GM19467 (cell line): ENCODE data around the gene HEBP1.

ENCODE experiments used
- ATAC-seq: cut with Tn5 transposase; IDR thresholded peaks from one replicate; pipeline ENCODE4 v1.9.1; 2021; ENCODE audit warnings: mild to moderate bottlenecking, moderate library complexity; ENCODE audit not compliant: unreplicated experiment

Gene HEBP1

DNA sequence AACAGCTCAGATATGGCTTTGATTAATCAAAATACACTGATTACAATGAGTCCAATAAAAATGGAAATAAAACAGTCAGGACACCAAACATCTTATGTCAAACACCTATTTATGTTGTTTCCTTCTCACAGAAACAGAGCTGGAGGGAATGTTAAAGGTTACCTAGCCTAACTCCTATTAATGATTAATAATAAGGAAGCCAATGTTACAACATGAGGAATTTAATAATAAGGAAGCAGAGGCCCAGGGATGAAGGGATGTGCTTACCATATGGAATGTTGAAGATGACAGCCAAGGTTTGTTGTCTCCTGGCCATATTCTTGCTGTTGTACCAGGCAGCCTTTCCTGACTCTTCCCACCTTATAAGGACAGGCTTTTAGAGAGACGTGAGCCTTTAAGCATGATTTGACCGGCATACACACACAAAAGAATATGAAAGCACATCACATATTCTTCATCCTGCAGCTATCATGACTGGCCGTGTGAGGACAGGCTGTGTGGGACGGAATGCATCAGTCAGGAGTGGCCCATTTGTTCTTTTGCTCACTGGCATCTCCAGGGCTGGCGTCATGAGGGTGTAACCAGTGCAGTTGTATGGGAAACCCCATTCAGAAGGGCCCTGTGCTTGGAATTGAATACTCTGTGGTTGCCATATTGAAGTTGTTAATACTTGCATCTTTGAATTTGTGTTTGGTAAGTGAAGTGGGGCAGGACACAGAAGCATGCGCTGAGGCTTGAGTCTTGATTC, 45.0 kb downstream of the HEBP1 start:
- no peak for ATAC-seq

DNA sequence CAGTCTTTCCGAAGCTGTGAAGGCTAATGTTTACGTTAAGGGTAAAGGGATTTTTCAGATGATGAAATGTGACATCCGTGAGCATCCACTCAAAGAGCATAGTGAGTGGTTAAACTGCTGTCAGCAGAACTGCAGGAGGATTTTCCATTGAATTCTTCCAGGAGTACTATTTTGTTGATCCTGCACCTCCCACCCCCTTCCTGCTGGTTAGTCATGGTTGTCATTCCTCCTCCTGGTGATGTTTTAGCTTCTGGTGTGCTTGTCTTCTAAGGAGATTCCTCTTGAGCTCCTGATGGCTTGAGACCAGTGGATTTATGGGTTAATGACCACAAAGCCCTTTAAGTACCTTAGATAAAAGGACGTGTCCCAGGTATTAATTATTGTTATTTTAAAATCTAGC, 45.7 kb downstream of the HEBP1 start:
- ATAC-seq, result no peak

DNA sequence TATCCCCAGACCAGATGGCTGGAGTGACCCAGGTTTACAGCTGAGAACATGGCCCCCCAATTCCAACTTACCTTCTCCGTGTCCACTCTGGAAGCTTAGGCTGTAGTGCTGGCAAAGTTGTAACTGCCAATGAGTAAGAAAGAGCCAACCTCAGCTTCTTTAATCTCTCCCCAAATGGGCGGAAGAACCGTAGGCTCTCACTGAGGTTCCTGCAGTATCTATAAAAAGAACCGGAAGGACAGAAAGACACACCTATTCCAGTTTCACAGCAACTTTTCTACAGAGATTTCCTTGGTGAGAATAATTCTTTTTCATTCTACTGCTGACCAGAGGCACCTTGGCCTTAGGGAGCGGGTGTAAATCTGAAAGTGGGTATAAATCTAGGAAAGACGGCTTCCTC, 48.0 kb downstream of the HEBP1 start, which contains the start of gene GPRC5D:
TSS of gene GPRC5D (minus strand) at position 135 of the 400 bp plus-strand sequence. CDS start 1,786 bp downstream, outside the sequence.
- no peak for ATAC-seq

DNA sequence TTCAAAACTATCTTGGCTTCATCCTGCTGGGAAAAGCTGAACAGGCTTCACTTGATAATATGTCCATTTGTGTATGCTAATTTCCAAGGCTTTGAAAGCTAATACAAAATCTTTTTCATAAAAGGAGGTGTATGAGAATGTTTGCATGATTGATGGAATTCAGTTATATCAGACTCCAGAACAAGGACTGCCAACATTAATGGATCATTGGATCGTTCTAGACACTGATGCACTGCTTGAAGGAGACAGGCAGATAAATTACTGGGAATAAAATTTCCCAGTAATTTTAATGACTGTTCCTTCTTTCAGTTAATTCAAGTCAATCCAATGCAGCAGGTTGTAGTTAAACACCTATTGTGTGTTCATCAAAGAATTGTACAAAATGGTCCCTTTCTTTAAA, 48.6 kb downstream of the HEBP1 start:
- ATAC-seq, result no peak

DNA sequence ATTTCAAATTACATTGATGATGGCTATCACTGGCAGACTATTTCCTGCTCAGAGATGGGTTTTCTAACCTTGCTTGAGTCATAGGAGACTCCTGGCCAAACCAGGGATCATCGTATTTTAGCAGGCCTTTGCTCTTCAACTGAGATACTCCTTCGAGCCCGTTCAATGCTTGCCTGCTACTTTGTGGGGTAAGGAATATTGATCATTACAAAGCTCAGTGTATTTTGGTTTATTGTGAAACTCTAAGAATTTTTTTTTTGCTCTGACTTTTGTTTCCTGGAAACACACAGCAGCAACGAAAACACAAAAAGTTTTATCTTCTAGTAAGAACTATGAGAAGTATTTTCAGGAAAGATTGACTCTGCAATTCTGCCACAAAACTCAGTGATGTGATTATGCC, 52.2 kb downstream of the HEBP1 start:
- no peak for ATAC-seq

DNA sequence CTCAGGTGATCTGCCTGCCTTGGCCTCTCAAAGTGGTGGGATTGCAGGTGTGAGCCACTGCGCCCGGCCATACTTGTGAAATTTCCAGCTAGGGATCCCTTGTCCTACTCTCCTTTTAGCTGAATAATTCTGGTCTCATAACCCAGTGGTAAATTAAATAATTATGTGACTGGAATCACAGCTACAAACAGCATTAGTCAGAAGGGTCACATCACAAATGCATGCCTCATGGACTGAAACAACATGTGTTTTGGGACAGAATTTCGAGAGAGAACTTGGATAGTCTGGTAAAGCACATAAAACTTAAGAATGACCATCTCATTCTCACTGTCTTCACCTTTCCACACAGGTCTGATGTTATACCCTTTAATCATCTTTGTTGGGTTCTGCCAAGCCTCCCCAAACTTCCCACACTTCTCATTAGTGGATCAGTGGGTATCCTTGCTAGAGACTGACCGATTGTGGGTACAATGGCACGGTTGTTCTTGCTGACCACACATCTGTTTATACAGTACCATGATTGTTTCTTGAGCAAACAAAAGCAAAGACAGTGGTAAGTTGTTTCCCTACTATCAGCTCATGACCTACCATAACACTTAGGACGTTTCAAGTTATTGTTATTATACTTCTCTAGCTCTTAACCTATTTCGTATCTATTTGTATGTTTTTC, 53.2 kb downstream of the HEBP1 start:
- ATAC-seq, result no peak

DNA sequence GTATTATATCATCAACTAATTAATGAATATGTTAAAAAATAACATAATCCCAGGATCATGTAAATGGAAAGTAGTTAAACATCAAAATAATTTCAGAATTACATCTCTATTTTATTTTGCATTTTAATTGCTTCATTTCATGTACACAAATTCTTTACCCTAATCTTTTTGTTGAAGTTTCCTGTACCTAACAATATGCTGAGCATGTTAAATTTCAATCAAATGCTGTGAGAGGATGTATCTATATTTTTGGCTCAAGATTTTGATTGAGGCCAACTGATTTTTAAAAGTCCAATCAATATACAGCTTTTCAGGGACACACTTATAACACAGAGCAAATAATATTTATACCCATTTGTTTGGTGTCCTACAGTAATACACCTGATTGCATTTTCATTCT, 54.5 kb downstream of the HEBP1 start:
- no peak for ATAC-seq

DNA sequence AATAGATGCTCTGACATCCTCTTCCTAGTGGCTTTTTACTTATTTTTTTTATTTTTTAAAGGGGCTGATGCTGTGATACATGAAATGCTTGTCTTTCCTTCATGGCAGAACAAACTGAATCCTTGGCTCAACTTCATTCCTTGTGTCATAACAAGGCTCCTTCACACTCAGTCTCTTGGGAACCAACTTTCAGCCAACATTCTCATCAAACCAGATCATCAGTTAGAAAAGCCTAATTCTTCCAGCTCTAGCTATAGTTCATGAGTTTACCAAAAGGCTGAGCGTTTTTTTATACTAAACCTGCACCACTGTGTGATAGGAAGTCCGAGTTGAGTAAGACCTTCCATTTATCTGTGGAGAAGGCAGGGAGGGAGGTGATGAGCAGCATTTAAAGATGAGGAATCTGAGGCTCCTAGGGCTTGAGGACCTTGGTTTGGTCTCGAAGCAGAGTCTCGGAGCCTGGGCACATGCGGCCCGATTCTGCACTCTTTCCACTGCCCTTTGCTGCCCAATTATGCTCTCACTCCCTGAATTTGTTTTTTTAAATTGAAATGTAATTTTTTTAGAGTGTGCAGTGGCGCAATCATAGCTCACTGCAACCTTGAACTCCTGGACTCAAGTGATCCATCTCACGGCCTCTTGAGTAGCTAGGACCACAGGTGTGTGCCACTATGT, 56.3 kb downstream of the HEBP1 start:
- no peak for ATAC-seq

DNA sequence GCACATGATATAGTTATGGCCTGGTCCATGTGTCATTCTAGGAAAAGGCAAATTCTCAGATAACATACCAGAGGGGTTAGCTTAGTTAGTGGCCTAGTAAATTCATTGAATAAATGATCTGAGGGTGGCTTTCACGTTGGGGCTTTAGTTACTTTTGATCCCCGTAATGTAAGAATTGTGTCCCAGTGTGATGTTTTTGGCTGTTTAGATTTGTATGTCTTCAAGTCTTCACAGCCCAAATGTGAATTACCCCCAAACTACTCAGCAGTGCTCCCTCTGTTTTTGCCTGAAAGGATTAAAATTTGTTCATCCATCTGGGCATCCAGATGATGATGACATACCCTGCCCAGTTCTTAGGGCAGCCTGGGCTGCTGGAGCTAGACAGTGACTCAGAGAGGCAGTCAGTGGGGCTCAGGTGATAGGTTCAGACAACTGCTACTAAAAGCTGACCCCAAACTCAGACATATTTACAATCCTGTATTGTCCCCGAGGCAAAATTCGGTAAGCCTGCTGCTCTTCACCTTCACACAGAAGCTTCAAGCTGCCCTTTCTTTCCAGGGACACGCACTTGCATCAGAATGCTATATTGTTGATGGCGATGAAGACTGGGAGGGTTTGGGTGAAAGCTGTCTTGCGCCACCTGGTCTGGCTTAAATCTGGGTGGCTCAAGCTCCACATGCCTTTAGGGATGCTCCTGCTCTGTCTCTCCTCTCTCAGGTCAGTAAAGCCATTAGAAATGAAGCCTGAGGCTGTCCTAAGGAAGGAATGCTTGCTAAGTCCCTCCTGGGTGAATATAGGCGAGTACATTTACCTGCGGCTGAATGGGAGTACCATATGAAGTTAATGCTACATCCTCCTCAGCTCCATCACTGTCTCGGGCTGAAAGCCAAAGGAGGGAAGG, 58.4 kb downstream of the HEBP1 start:
- no peak for ATAC-seq

DNA sequence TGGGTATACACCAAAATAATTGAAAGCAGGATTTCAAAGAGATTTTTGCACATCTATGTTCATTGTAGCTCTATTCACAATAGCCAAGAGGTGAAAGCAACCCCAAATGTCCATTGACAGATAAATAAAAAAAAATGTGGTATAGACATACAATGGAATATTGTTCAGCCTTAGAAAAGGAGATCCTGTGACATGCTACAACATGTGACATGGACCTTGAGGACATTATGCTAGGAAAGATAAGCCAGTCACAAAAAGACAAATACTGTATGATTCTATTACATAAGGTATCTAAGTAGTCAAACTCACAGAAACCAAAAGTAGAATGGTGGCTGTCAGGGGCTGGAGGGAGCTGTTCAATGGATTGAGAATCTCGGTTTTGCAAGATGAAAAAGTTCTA, 60.2 kb downstream of the HEBP1 start:
- no peak for ATAC-seq

DNA sequence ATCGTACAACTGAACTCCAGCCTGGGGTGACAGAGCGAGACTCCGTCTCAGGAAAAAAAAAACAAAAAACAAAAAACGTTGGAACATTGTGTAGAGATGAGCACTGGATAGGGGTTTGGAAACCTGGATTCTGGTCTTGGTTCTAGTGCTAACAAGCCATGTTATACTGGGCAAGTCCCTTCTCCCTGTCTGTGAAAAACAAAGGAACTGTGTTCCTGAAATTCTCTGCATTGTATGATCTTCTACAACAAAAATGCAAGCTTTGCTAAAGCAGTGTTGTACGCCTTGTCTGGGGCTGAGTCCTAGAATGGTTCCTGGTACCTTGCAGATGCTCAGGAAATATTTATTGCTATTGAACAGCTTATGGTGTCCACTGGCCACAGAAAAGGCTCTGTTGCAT, 61.5 kb downstream of the HEBP1 start:
- no peak for ATAC-seq

DNA sequence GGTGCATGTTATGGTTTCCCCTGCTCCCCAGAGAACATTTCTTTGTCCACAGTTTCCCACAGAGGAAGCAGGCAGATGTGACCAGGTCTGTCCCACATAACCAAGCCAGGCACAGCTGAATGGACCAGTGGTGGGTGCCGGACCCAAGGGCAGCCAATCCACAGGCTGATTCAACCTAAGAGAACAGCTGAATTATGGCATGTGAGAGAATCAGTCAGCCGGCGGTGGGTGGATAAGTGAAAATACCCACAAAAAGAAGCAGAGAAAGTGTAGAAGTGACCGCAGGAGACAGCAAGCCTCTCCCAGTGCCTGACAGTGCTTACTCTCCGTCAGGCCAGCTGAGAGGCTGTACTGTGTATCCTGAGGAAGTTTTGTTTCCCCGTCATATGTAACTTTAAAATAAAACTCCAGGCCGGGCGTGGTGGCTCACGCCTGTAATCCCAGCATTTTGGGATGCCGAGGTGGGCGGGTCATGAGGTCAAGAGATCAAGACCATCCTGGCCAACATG, 63.0 kb downstream of the HEBP1 start:
- ATAC-seq, result no peak

DNA sequence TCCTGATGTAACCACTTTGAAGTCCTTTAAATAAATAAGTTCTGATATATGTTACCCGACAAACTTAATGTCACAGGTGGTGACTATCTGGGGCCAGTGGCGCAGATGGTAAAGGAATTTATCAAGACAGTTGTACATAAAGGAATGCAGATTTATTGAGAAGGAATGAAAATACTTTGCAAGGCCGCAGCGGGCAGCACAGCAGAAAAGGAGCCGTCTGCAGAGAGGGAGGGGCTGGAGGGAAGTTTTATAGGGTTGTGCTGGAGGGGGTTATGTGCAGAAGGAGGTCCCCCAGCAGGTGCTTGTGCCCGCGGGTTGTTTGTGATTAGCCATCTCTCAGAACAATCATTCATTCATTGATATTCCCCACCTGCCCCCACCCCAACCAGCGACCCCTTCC, 65.5 kb downstream of the HEBP1 start:
- no peak for ATAC-seq

DNA sequence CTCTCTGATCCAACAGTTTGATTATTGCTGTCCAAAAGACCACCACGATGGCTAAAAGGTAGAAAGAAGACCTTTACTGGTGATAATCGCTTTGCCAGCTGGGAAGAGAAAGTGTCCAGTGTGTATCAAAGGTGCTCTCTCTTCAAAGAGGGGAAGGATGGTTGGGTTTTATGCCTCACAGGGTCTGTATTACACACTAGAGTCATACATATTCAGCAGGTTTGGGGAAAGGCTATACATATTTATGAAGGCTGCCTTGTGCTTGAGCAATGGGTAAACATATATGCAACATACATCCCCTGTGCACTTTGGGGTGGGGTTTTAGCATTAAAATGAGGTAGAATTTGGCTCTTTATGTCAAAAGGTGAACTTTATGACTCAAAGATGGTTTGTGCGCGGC, 66.3 kb downstream of the HEBP1 start:
- no peak for ATAC-seq

DNA sequence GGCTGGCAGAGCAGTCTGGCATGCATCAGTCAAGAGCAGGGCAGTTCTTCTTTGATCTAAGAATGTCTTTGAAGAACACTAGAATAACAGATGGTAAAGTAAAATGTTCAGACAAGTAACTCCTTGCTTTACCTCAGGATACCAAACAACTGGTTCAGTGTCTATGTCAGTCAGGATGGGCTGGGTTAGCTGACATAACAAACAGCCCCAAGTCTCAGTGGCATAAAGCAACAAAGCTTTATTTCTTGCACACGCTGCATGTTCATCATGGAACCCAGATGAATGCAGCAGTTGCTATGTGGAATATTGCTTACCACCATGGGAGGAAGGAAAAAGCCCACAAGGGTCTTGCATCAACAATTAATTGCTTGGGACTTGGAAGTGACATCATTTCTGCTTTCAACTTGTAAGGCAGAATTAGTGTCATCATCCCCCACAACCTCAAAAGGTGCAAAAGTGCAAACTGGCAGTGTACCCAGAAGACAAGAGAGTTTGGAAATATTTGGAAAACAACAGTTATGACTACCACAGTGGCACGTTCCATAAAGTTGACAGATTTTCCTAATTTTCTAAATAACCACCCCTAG, 69.3 kb downstream of the HEBP1 start:
- no peak for ATAC-seq

DNA sequence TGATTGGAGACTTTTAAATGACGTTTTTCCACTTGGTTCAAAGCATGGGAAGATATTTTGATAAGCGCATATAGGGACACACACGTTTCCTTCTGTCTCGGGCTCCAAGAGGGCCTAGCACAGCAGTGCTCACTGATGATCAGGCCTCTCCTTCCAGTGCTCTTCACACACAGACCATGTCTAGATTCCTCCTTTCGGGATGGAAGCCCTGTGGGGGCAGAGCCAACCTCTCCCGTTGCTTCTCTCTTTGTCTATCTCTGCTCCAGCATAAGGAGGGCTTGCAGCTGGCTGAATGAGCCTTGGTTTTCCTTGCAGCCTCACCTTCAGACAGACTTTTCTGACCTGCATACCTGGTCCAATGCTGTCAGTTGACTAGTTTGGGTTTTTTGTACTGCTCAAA, 70.4 kb downstream of the HEBP1 start:
- ATAC-seq, result no peak

DNA sequence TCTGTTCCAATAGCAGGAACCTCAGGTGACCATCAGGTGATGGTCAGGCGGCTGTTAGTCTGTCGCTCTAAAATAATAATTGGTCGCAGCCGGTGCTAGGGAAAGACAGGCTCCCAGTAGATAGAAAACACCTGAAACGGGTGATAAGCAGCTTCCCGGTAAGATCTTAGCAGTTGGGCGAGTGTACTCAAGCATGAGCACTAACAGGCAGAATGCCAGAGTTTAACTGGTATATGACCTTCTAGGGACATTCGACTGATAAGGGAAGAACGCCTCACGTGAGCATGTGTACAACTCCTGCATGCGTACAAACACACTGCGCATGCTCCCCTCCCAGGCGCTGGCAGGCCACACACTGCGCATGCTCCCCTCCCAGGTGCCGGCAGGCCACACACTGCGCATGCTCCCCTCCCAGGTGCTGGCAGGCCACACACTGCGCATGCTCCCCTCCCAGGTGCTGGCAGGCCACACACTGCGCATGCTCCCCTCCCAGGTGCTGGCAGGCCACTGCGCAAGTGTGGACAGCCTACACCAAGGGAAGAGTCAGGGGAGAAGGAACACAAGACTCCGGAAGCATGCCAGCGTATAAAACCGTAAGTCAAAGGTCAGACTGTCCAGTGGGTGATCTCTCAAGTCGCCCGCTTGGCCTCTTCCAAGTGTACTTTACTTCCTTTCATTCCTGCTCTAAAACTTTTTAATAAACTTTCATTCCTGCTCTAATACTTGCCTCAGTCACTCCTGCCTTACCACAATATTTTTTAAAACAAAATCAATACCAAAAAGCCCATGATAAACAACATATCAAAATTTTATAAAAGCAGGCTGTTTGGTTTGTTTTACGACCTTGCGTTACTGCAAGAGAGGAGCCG, 72.6 kb downstream of the HEBP1 start:
- no peak for ATAC-seq

DNA sequence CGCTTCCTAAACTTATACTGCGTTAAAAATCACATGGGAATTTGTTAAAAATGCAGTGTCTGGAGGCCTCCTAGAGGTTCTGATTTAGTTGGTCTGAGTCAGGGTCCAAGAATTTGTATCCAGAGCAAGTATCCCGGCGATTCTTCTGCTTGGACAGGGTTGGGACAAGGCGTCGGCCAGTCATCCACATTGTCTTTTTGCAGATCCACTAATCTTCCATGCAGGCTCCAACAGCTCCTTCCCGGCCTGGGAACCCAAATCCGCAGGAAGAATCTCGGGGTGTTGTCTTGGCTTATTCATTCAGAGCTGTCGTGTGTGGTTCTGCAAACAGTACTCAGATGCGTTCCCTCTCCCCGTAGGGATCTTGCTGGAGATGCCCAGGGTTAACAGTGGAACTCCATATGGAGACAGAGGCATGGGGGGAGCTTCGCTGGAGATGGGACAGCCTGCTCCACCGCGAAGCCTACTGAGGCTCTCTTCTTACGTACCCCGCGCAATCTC, 73.4 kb downstream of the HEBP1 start:
- no peak for ATAC-seq

DNA sequence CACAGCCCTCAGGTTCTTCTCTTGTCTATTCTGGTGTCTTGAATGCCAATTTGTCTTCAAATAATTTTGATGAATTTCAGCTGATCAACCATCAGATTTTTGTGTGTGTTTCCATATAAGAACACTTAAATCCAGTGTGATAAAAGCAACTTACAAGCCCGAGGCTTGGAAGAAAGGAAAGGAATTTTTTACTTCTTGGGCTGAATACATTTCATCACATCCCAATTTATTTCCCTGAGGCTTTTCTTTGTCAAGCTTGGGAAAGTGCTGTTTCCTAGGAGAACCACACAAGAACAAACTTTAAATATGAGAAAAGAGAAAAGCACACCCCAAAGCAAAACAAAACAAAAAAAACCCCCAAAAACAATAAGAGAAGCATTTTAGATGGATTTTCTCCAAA, 74.7 kb downstream of the HEBP1 start:
- no peak for ATAC-seq
